Keratinocyte (primary cell): Measurements from ENCODE around the gene HMG20A. TPM values are rescaled to one million over a fixed set of nuclear protein-coding genes. Genes with fewer than 3 reads are reported as not detected.

Experiments used
- DNase-seq: peaks from one replicate; pipeline ENCODE4 v3.0.0-alpha.2; 2011; ENCODE audit warnings: low read depth, missing footprints, low spot score
- FAIRE-seq: peaks from 2 replicates; lab custom pipeline; 2011; peaks lifted over from hg19 to GRCh38; lab: Jason Lieb, UNC
- H2AFZ ChIP-seq: 2 replicates; pipeline ENCODE4 v1.6.0; 2012; ENCODE audit warnings: low read length, control low read depth, inconsistent platforms; ENCODE audit not compliant: control insufficient read depth
- H3K27ac ChIP-seq: 2 replicates; pipeline ENCODE4 v1.5.1; 2011; ENCODE audit warnings: low read length; ENCODE audit not compliant: control insufficient read depth, insufficient read depth
- H3K27me3 ChIP-seq: 3 replicates; pipeline ENCODE4 v1.6.0; 2011; ENCODE audit warnings: low read length; ENCODE audit not compliant: control insufficient read depth, insufficient read depth; ENCODE audit errors: extremely low read depth
- H3K36me3 ChIP-seq, 2 experiments: 2 replicates in 1 of 2; 3 replicates in 1 of 2; pipeline ENCODE4 v1.5.1; 2011; ENCODE audit warnings: low read length in 2 of 2, mild to moderate bottlenecking in 1 of 2; ENCODE audit not compliant: control insufficient read depth in 2 of 2, insufficient read depth in 2 of 2; ENCODE audit errors: extremely low read depth in 1 of 2
- H3K4me1 ChIP-seq: 3 replicates; pipeline ENCODE4 v1.5.1; 2011; ENCODE audit warnings: low read length; ENCODE audit not compliant: control insufficient read depth, insufficient read depth; ENCODE audit errors: extremely low read depth
- H3K4me2 ChIP-seq: 3 replicates; pipeline ENCODE4 v1.6.0; 2011; ENCODE audit warnings: low read depth, low read length; ENCODE audit not compliant: control insufficient read depth, insufficient read depth; ENCODE audit errors: extremely low read depth
- H3K4me3 ChIP-seq, 3 experiments: fragments of 200-600 bp in 1 of 3; sonication (generic) in 1 of 3; 2 replicates in 2 of 3; 3 replicates in 1 of 3; pipeline ENCODE4 v1.5.1; 2011 to 2016; ENCODE audit warnings: low read length in 3 of 3, mild to moderate bottlenecking in 3 of 3, control low read depth in 2 of 3, inconsistent platforms in 1 of 3, low read depth in 1 of 3, mixed read lengths in 1 of 3, mixed run types in 1 of 3, moderate library complexity in 1 of 3; ENCODE audit not compliant: control insufficient read depth in 2 of 3, insufficient read depth in 2 of 3; ENCODE audit errors: extremely low read depth in 1 of 3
- H3K79me2 ChIP-seq: 2 replicates; pipeline ENCODE4 v1.6.0; 2012; ENCODE audit warnings: low read length; ENCODE audit not compliant: control insufficient read depth, insufficient read depth
- H3K9ac ChIP-seq: 3 replicates; pipeline ENCODE4 v1.6.0; 2011; ENCODE audit warnings: low read length; ENCODE audit not compliant: control insufficient read depth, insufficient read depth; ENCODE audit errors: extremely low read depth
- H3K9me1 ChIP-seq: 3 replicates; pipeline ENCODE4 v1.6.0; 2011; ENCODE audit warnings: low read length; ENCODE audit not compliant: control insufficient read depth, insufficient read depth; ENCODE audit errors: extremely low read depth
- H3K9me3 ChIP-seq: 2 replicates; pipeline ENCODE4 v1.5.1; 2012; ENCODE audit warnings: low read depth, low read length; ENCODE audit not compliant: control insufficient read depth
- H4K20me1 ChIP-seq: 3 replicates; pipeline ENCODE4 v1.6.0; 2011; ENCODE audit warnings: low read length; ENCODE audit not compliant: control insufficient read depth, insufficient read depth; ENCODE audit errors: extremely low read depth
- CTCF ChIP-seq, 3 experiments: IDR thresholded peaks in 1 of 3; conservative IDR thresholded peaks in 1 of 3; optimal IDR thresholded peaks in 1 of 3; 2 replicates in 2 of 3; 3 replicates in 1 of 3; pipeline versions ENCODE3 to v1.5.1; 2011; ENCODE audit warnings: low read length in 3 of 3, mild to moderate bottlenecking in 3 of 3, moderate library complexity in 2 of 3, control low read depth in 1 of 3, inconsistent platforms in 1 of 3; ENCODE audit not compliant: insufficient read depth in 2 of 3; ENCODE audit errors: extremely low read depth in 1 of 3
- EZH2 ChIP-seq: IDR thresholded peaks from one replicate; pipeline ENCODE4 v1.6.1; 2012; ENCODE audit warnings: inconsistent platforms, mild to moderate bottlenecking, low read length, moderate library complexity
- dilution Hi-C: fragments of 300-500 bp; cut with MboI; formaldehyde crosslinking; loops from one replicate; pipeline ENCODE4 v1.7.0; 2020; ENCODE audit warnings: low sequenced_read_pairs; ENCODE audit not compliant: extremely low pct_ligation_motif_present
- polyA plus RNA-seq, 5 experiments: library from polyadenylated mRNA; depleted of rRNA in 3 of 5; stranded (reverse) in 3 of 5; stranded (forward) in 1 of 5; unstranded in 1 of 5; fragments of >200 nt; gene quantifications; 1 replicate in 1 of 5; 2 replicates in 3 of 5; 3 replicates in 1 of 5; pipeline versions ENCODE4 v1.2.1 to v1.2.3, GENCODE V29; 2011 to 2012; ENCODE audit warnings: missing spikeins in 2 of 5, low read depth in 1 of 5, low replicate concordance in 1 of 5

Gene HMG20A
- polyA plus RNA-seq, 1 donor (not counting 4 experiments of a cell fraction or from before 2014, with no cell fraction given), result 44.6 TPM

DNA sequence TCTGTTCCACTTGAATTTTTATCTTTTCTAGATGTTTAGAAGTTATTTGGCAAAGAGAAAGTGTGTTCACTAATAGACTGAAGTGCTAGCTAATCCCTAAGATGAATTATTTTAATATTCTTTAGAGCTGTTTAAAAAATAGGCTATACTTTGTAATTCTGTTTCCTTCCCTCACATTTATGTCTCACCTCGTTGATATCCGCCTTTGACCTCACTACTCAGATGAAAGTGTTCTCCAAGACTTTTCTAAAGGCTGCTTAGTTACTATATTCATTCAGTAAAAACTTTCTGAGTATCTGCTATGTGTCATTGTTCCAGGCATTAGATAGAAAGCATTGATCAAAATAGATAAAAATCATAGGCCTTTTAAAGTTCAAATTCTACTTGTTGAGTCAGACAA, 38.3 kb downstream of the HMG20A start:
- no peak overlapping the region for H3K27ac ChIP-seq
- H4K20me1 ChIP-seq, result no peaks in the 10 kb centered on the region
- no peak for FAIRE-seq
- H3K36me3 ChIP-seq, result peaks cover under 1 to 4% of the 10 kb centered on the region in 2 experiments
- no peaks in the 10 kb centered on the region for H3K9me3 ChIP-seq
- H3K4me2 ChIP-seq, result no peak overlapping the region
- H3K79me2 ChIP-seq, result no peaks in the 10 kb centered on the region
- H3K9ac ChIP-seq, result no peak overlapping the region
- dilution Hi-C loops, result no loop called here
- H3K4me3 ChIP-seq, result no peak overlapping the region
- DNase-seq, result no peak
- H2AFZ ChIP-seq, result no peak overlapping the region
- H3K4me1 ChIP-seq, result peaks cover 11% of the 10 kb centered on the region
- no peaks in the 10 kb centered on the region for H3K9me1 ChIP-seq
- TF ChIP-seq EZH2 (no peak), CTCF (optimal IDR thresholded peaks at IDR 0.05 in 1 of 3, IDR thresholded peaks at IDR 0.05 in 1 of 3, conservative IDR thresholded peaks at IDR 0.05 in 1 of 3; ENCODE audit: extremely low read depth in 1 of 3, insufficient read depth in 2 of 3, low read length in 3 of 3) (no peak)
- H3K27me3 ChIP-seq, result no peaks in the 10 kb centered on the region

- Histone ChIP-seq H3K27ac (no peak overlapping the region), H3K4me3 (no peak overlapping the region), H3K9ac (no peak overlapping the region), H3K9me3 (no peaks in the 10 kb centered on the region), H4K20me1 (no peaks in the 10 kb centered on the region), H3K36me3 (peaks cover 3 to 4% of the 10 kb centered on the region in 2 experiments), H3K27me3 (no peaks in the 10 kb centered on the region), H3K4me2 (no peak overlapping the region), H3K9me1 (no peaks in the 10 kb centered on the region), H3K4me1 (peaks cover 11% of the 10 kb centered on the region), H3K79me2 (no peaks in the 10 kb centered on the region), H2AFZ (no peak overlapping the region)
- DNase-seq (no peak), FAIRE-seq (no peak)
- dilution Hi-C loops, result no loop called here
- TF ChIP-seq CTCF (optimal IDR thresholded peaks at IDR 0.05 in 1 of 3, IDR thresholded peaks at IDR 0.05 in 1 of 3, conservative IDR thresholded peaks at IDR 0.05 in 1 of 3; ENCODE audit: extremely low read depth in 1 of 3, insufficient read depth in 2 of 3, low read length in 3 of 3) (no peak), EZH2 (no peak)
Measured at GRCh38 chr15:77461486-77461885, 40.8 kb downstream of the HMG20A start.
